Fibroblast of pulmonary artery (primary cell): ENCODE data around the gene OPHN1.
A peak's percentile ranks its signal among the peaks of the same experiment; 100 is the strongest.
"Not testable (repeated sequence)": the region's sequence is repeated elsewhere in the genome, so short reads cannot be mapped to it uniquely, and the experiment has no call there.

Source experiments
- DNase-seq: peaks from one replicate; pipeline ENCODE4 v3.0.0-alpha.2; 2010; ENCODE audit warnings: low read depth
- H3K4me3 ChIP-seq: replicated peaks from 2 replicates; pipeline ENCODE4 v1.5.1; 2011; ENCODE audit warnings: low read depth, mild to moderate bottlenecking, control low read depth, low read length, moderate library complexity
- CTCF ChIP-seq: IDR thresholded peaks from 2 replicates; pipeline ENCODE4 v1.5.1; 2011; ENCODE audit warnings: mild to moderate bottlenecking, control low read depth, low read length, inconsistent platforms; ENCODE audit errors: missing control alignments

Gene OPHN1

GRCh38 chrX:68273887-68274286 is 159.4 kb downstream of the OPHN1 start:
- DNase-seq: peak; percentile 22
- no peak for TF ChIP-seq CTCF
- no peak overlapping the region for H3K4me3 ChIP-seq

GRCh38 chrX:68264793-68265192 is 168.5 kb downstream of the OPHN1 start:
- not testable (repeated sequence) for H3K4me3 ChIP-seq, DNase-seq

- peak; percentile 17 for DNase-seq
- TF ChIP-seq CTCF: no peak
- no peak overlapping the region for H3K4me3 ChIP-seq
Measured at GRCh38 chrX:68261060-68261672, 172.1 kb downstream of the OPHN1 start.

GRCh38 chrX:68256990-68257389 is 176.3 kb downstream of the OPHN1 start:
- TF ChIP-seq CTCF: no peak
- no peak overlapping the region for H3K4me3 ChIP-seq
- no peak for DNase-seq

- no peak overlapping the region for H3K4me3 ChIP-seq
- TF ChIP-seq CTCF: no peak
- DNase-seq: no peak
Measured at GRCh38 chrX:68254738-68255645, 178.3 kb downstream of the OPHN1 start.

- no peak for TF ChIP-seq CTCF
- DNase-seq: peak; percentile 1
- H3K4me3 ChIP-seq: no peak overlapping the region
Measured at GRCh38 chrX:68252664-68253063, 180.6 kb downstream of the OPHN1 start.

GRCh38 chrX:68249903-68250302 is 183.4 kb downstream of the OPHN1 start:
- H3K4me3 ChIP-seq: no peak overlapping the region
- no peak for DNase-seq
- TF ChIP-seq CTCF: no peak
